ENCODE results near the gene PTK6. TPM values are rescaled to one million over a fixed set of nuclear protein-coding genes. Genes with fewer than 3 reads are reported as not detected.

PTK6 gene
- total RNA-seq, 1 donor from 2014 or later = 0.12 TPM

GRCh38 chr20:63530788-63531160 is 6.4 kb downstream of the PTK6 start:
- H3K27me3 Mint-ChIP-seq = no peaks in the 10 kb centered on the region
- H3K4me3 Mint-ChIP-seq = no peak overlapping the region
- peaks cover 5% of the 10 kb centered on the region for H3K4me1 Mint-ChIP-seq (ENCODE audit: unreplicated experiment)
- TF ChIP-seq CTCF (conservative IDR thresholded peaks at IDR 0.05) = no peak
- no peak overlapping the region for H3K27ac Mint-ChIP-seq
- H3K36me3 Mint-ChIP-seq = no peaks in the 10 kb centered on the region
- no peak for DNase-seq (ENCODE audit: extremely low spot score, unreplicated experiment)
- no peaks in the 10 kb centered on the region for H3K9me3 Mint-ChIP-seq

GRCh38 chr20:63529861-63530787 is 7.1 kb downstream of the PTK6 start:
- Mint-ChIP-seq H3K27me3 (no peaks in the 10 kb centered on the region), H3K4me3 (no peak overlapping the region), H3K36me3 (no peaks in the 10 kb centered on the region), H3K4me1 (ENCODE audit: unreplicated experiment) (peaks cover 6% of the 10 kb centered on the region), H3K27ac (no peak overlapping the region), H3K9me3 (no peaks in the 10 kb centered on the region)
- TF ChIP-seq CTCF (conservative IDR thresholded peaks at IDR 0.05) = no peak
- no peak for DNase-seq (ENCODE audit: extremely low spot score, unreplicated experiment)

- Mint-ChIP-seq H3K27ac (no peak overlapping the region), H3K9me3 (no peaks in the 10 kb centered on the region), H3K4me3 (no peak overlapping the region), H3K36me3 (no peaks in the 10 kb centered on the region), H3K4me1 (ENCODE audit: unreplicated experiment) (peaks cover 14% of the 10 kb centered on the region), H3K27me3 (no peaks in the 10 kb centered on the region)
- DNase-seq (ENCODE audit: extremely low spot score, unreplicated experiment) = no peak
- TF ChIP-seq CTCF (conservative IDR thresholded peaks at IDR 0.05) = no peak
Observed at GRCh38 chr20:63529180-63529860, 7.9 kb downstream of the PTK6 start.

GRCh38 chr20:63527184-63527583 is 10.0 kb downstream of the PTK6 start:
- Mint-ChIP-seq H3K4me1 (ENCODE audit: unreplicated experiment) (peaks cover 18% of the 10 kb centered on the region), H3K4me3 (no peak overlapping the region), H3K36me3 (peaks cover 10% of the 10 kb centered on the region), H3K9me3 (no peaks in the 10 kb centered on the region), H3K27me3 (no peaks in the 10 kb centered on the region), H3K27ac (no peak overlapping the region)
- TF ChIP-seq CTCF (conservative IDR thresholded peaks at IDR 0.05) = no peak
- DNase-seq (ENCODE audit: extremely low spot score, unreplicated experiment) = no peak

- Mint-ChIP-seq H3K27me3 (no peaks in the 10 kb centered on the region), H3K36me3 (peaks cover 10% of the 10 kb centered on the region), H3K9me3 (no peaks in the 10 kb centered on the region), H3K27ac (peak overlapping the region; percentile 34), H3K4me1 (ENCODE audit: unreplicated experiment) (peaks cover 14% of the 10 kb centered on the region), H3K4me3 (no peak overlapping the region)
- no peak for TF ChIP-seq CTCF (conservative IDR thresholded peaks at IDR 0.05)
- no peak for DNase-seq (ENCODE audit: extremely low spot score, unreplicated experiment)
Observed at GRCh38 chr20:63525971-63526370, 11.2 kb downstream of the PTK6 start.
